Pancreas (tissue), 10 donors: ENCODE measurements around the gene FCN1. TPM values are rescaled to one million over a fixed set of nuclear protein-coding genes. Genes with fewer than 3 reads are reported as not detected.

Source experiments
- ATAC-seq, 4 donors: fragments of 200-7000 bp; cut with Tn5 transposase; one replicate each; pipeline versions ENCODE4 v1.8.0 to v1.9.1; 2020; ENCODE audit warnings: mild to moderate bottlenecking in 4 of 4, moderate library complexity in 4 of 4
- DNase-seq, 6 donors: peaks; one replicate each; pipeline ENCODE4 v3.0.0-alpha.2; 2020
- FAIRE-seq: peaks from 2 replicates; lab custom pipeline; 2012; peaks lifted over from hg19 to GRCh38; lab: Jason Lieb, UNC
- H3K27ac ChIP-seq, 4 donors: fragments of 200-600 bp; sonication (generic); 1 replicate in 3 of 4; 2 replicates in 1 of 4; pipeline versions ENCODE4 v1.5.0 to v1.8.0; 2020
- H3K27me3 ChIP-seq, 4 donors: fragments of 200-600 bp; one replicate each; pipeline ENCODE4 v1.8.0; 2021
- H3K36me3 ChIP-seq, 3 donors: fragments of 200-600 bp; sonication (generic) in 1 of 3; one replicate each; pipeline versions ENCODE4 v1.5.0 to v1.8.0; 2020 to 2021
- H3K4me1 ChIP-seq, 3 donors: fragments of 200-600 bp; one replicate each; pipeline ENCODE4 v1.8.0; 2021
- H3K4me3 ChIP-seq, 4 donors: fragments of 200-600 bp; sonication (generic) in 2 of 4; one replicate each; pipeline versions ENCODE4 v1.5.0 to v1.8.0; 2020 to 2021
- H3K9me3 ChIP-seq, 4 donors: fragments of 200-600 bp; one replicate each; pipeline ENCODE4 v1.8.0; 2021
- CTCF ChIP-seq, 4 donors: fragments of 200-600 bp; sonication (generic) in 3 of 4; IDR thresholded peaks; one replicate each; pipeline versions ENCODE4 v1.5.0 to v1.8.0; 2021; ENCODE audit warnings: antibody characterized with exemption in 4 of 4
- WGBS, 2 donors: extraction: QIAGEN DNeasy Blood & Tissue Kit; methylation state at CpG; one replicate each; pipeline ENCODE4 v1.1.7; 2013; 5-methylcytosine and 5-hydroxymethylcytosine counted together
- intact Hi-C, 3 donors: fragments of 100-400 bp; cut with DNase I; formaldehyde crosslinking; loops; one replicate each; pipeline versions ENCODE4 v1.11.1 to v1.14.2; 2022
- polyA plus RNA-seq, 2 donors: library from polyadenylated mRNA; stranded (reverse); fragments of 200-250 nt; gene quantifications; one replicate each; pipeline ENCODE4 v1.2.3, GENCODE V29; 2013
- total RNA-seq, 6 donors: library from RNA; stranded (reverse); fragmentation: NEBNext Ultra II Directional in 4 of 6; extraction: Animal tissue kit (Norgen Biotek cat#: 25700) in 4 of 6; gene quantifications; one replicate each; pipeline versions ENCODE4 v1.2.1 to v1.2.4, GENCODE V29; 2021 to 2023
- donor health status: healthy with polysubstance abuse.
- donor health status: DM: no; HTN: no; CAD: no; lungs with moderate emphysema.
- donor health status: DM: no; HTN: no; CAD: no.
- donor health status: control.
- donor health status: control.
- donor health status: Bipolar disorder and iron deficiency.
- donor health status: DM: yes; HTN: yes; CAD: no.
- donor health status: DM: no; HTN: no; CAD: no.
- donor health status: DM: no; HTN: no; CAD: no.
- donor health status: DM: yes; HTN: yes; CAD: no.

The FCN1 gene
- total and polyA plus RNA-seq, 8 donors = 0.32 to 6.2 (median 1.0) TPM

GRCh38 chr9:134928436-134929192, 10.9 kb upstream of the FCN1 start:
- Histone ChIP-seq H3K27ac (no peak overlapping the region), H3K4me3 (no peak overlapping the region), H3K36me3 (no peaks in the 10 kb centered on the region), H3K4me1 (no peaks in the 10 kb centered on the region), H3K27me3 (peaks cover 0 to 5% (median 0%) of the 10 kb centered on the region in 4 donors), H3K9me3 (no peaks in the 10 kb centered on the region)
- intact Hi-C loops = no loop called here
- FAIRE-seq (no peak), ATAC-seq (peak in 1 of 4 donors; percentile 12), DNase-seq (peak in 1 of 6 donors; percentile 43)
- TF ChIP-seq CTCF (IDR thresholded peaks at IDR 0.05) = no peak
- WGBS, 2 donors = 54 to 56% methylated on average over 14 to 15 of the region's 15 CpGs

GRCh38 chr9:134925011-134925511, 7.3 kb upstream of the FCN1 start:
- H3K36me3 ChIP-seq = no peaks in the 10 kb centered on the region
- intact Hi-C loops = no loop called here
- H3K27me3 ChIP-seq = no peaks in the 10 kb centered on the region
- DNase-seq (no peak), ATAC-seq (no peak), FAIRE-seq (no peak)
- no peaks in the 10 kb centered on the region for H3K4me1 ChIP-seq
- no peaks in the 10 kb centered on the region for H3K9me3 ChIP-seq
- H3K4me3 ChIP-seq = no peak overlapping the region
- 66 to 86% methylated on average over 7 of the region's 7 CpGs for WGBS, 2 donors
- no peak for TF ChIP-seq CTCF (IDR thresholded peaks at IDR 0.05)
- no peak overlapping the region for H3K27ac ChIP-seq

- ATAC-seq = no peak
- intact Hi-C loops = no loop called here
- Histone ChIP-seq H3K27ac (no peak overlapping the region), H3K9me3 (no peaks in the 10 kb centered on the region), H3K36me3 (no peaks in the 10 kb centered on the region), H3K4me3 (no peak overlapping the region), H3K4me1 (no peaks in the 10 kb centered on the region), H3K27me3 (no peaks in the 10 kb centered on the region)
- FAIRE-seq = no peak
- no peak for TF ChIP-seq CTCF (IDR thresholded peaks at IDR 0.05)
- peak in 1 of 6 donors; percentile 8 for DNase-seq
- WGBS, 2 donors = 55 to 74% methylated on average over 7 of the region's 7 CpGs
Observed at GRCh38 chr9:134923466-134923865, 5.8 kb upstream of the FCN1 start.

- ATAC-seq (peak in 2 of 4 donors; percentile 32 to 38), DNase-seq (peak in 2 of 6 donors; percentile 4 to 36), FAIRE-seq (no peak)
- H3K36me3 ChIP-seq = no peaks in the 10 kb centered on the region
- TF ChIP-seq CTCF (IDR thresholded peaks at IDR 0.05) = no peak
- intact Hi-C loops = no loop called here
- no peaks in the 10 kb centered on the region for H3K4me1 ChIP-seq
- no peak overlapping the region for H3K27ac ChIP-seq
- no peaks in the 10 kb centered on the region for H3K9me3 ChIP-seq
- 66 to 83% methylated on average over 9 of the region's 9 CpGs for WGBS, 2 donors
- H3K27me3 ChIP-seq = no peaks in the 10 kb centered on the region
- H3K4me3 ChIP-seq = no peak overlapping the region
Observed at GRCh38 chr9:134922932-134923240, 5.2 kb upstream of the FCN1 start.
